Measurements from ENCODE around the gene PAIP2B.

GRCh38 chr2:71186973-71187372, 39.9 kb downstream of the PAIP2B start:
- TF ChIP-seq EP300 (IDR thresholded peaks at IDR 0.05; ENCODE audit: borderline replicate concordance) (no peak), REST (IDR thresholded peaks at IDR 0.05; ENCODE audit: low read depth) (no peak), MAX (IDR thresholded peaks at IDR 0.05) (no peak), FOXM1 (IDR thresholded peaks at IDR 0.05; ENCODE audit: borderline replicate concordance, low read depth) (no peak), EGR1 (IDR thresholded peaks at IDR 0.05) (no peak), CREB1 (IDR thresholded peaks at IDR 0.05; ENCODE audit: low read depth) (no peak), TEAD4 (IDR thresholded peaks at IDR 0.05) (no peak), YY1 (IDR thresholded peaks at IDR 0.05; ENCODE audit: low read depth) (no peak), RAD21 (IDR thresholded peaks at IDR 0.05; ENCODE audit: low read depth) (no peak), TAF1 (IDR thresholded peaks at IDR 0.05; ENCODE audit: low read depth) (no peak), USF1 (IDR thresholded peaks at IDR 0.05) (no peak), NFIC (IDR thresholded peaks at IDR 0.05) (no peak)

Measured in Ishikawa (cell line).